Stimulated activated naive CD4-positive, alpha-beta T cell (primary cell): ENCODE results near the gene LGR6.
"Not testable (repeated sequence)": the region's sequence is repeated elsewhere in the genome, so short reads cannot be mapped to it uniquely, and the experiment has no call there.

ENCODE experiments used
- DNase-seq, 6 experiments: peaks; one replicate each; lab custom pipeline; 2025; lab: John Stamatoyannopoulos, UW

Gene LGR6

GRCh38 chr1:202160377-202160940 is 33.1 kb upstream of the LGR6 start, which contains the start of gene PTPN7:
Gene PTPN7 (minus strand): TSS chr1:202160602. CDS start chr1:202159402, 1,200 bp downstream.
- DNase-seq, result peak; percentile 61 to 77 (median 72)

- peak in 1 of 6 experiments; percentile 21 for DNase-seq
Measured at GRCh38 chr1:202161151-202162046, 32.2 kb upstream of the LGR6 start.

GRCh38 chr1:202162047-202162417 is 31.6 kb upstream of the LGR6 start:
- peak in 2 of 6 experiments; percentile 12 to 22 for DNase-seq

- DNase-seq, result peak in 1 of 6 experiments; percentile 29
Measured at GRCh38 chr1:202162418-202163280, 30.9 kb upstream of the LGR6 start.

- DNase-seq, result peak in 1 of 6 experiments; percentile 29
Measured at GRCh38 chr1:202163281-202164270, 30.0 kb upstream of the LGR6 start.

GRCh38 chr1:202164271-202165037 is 29.1 kb upstream of the LGR6 start:
- DNase-seq, result peak; percentile 46 to 84 (median 73)

- DNase-seq, result peak in 1 of 6 experiments; percentile 11
Measured at GRCh38 chr1:202165267-202165941, 28.2 kb upstream of the LGR6 start.

GRCh38 chr1:202165942-202166843 is 27.4 kb upstream of the LGR6 start:
- DNase-seq, result no peak

GRCh38 chr1:202167054-202167453 is 26.5 kb upstream of the LGR6 start:
- not testable (repeated sequence) for DNase-seq

GRCh38 chr1:202167708-202168415 is 25.7 kb upstream of the LGR6 start:
- no peak for DNase-seq

GRCh38 chr1:202168861-202169260 is 24.7 kb upstream of the LGR6 start:
- DNase-seq, result no peak

GRCh38 chr1:202170726-202171125 is 22.9 kb upstream of the LGR6 start:
- no peak for DNase-seq

- no peak for DNase-seq
Measured at GRCh38 chr1:202171292-202172014, 22.1 kb upstream of the LGR6 start.

- no peak for DNase-seq
Measured at GRCh38 chr1:202172015-202172355, 21.6 kb upstream of the LGR6 start.

- no peak for DNase-seq
Measured at GRCh38 chr1:202173993-202174392, 19.6 kb upstream of the LGR6 start.

- DNase-seq, result no peak
Measured at GRCh38 chr1:202176949-202177927, 16.4 kb upstream of the LGR6 start.
